Type B pancreatic cell (in vitro differentiated cells): ENCODE data around the gene TMEM97. TPM values are rescaled to one million over a fixed set of nuclear protein-coding genes. Genes with fewer than 3 reads are reported as not detected.

Experiments used
- DNase-seq: peaks from one replicate; pipeline ENCODE4 v3.0.0; 2021; ENCODE audit warnings: mixed read lengths; ENCODE audit not compliant: unreplicated experiment; ENCODE audit errors: extremely low spot score
- H3K27ac Mint-ChIP-seq: 2 replicates; pipeline ENCODE4 v1.8.0; 2021; ENCODE audit warnings: mild to moderate bottlenecking, mixed read lengths
- H3K27me3 Mint-ChIP-seq: 2 replicates; pipeline ENCODE4 v1.8.0; 2021; ENCODE audit warnings: mixed read lengths
- H3K36me3 Mint-ChIP-seq: 2 replicates; pipeline ENCODE4 v1.8.0; 2021; ENCODE audit warnings: mixed read lengths
- H3K4me1 Mint-ChIP-seq: one replicate; pipeline ENCODE4 v1.8.0; 2021; ENCODE audit warnings: mixed read lengths; ENCODE audit not compliant: unreplicated experiment
- H3K4me3 Mint-ChIP-seq: 2 replicates; pipeline ENCODE4 v1.8.0; 2021; ENCODE audit warnings: mild to moderate bottlenecking, mixed read lengths
- H3K9me3 Mint-ChIP-seq: 2 replicates; pipeline ENCODE4 v1.8.0; 2021; ENCODE audit warnings: mixed read lengths
- total RNA-seq: library from RNA; stranded (reverse); gene quantifications from 2 replicates; pipeline ENCODE4 v1.2.1, GENCODE V29; 2021; ENCODE audit warnings: low replicate concordance
- TF ChIP-seq, protein P1 (sequence below): fragments of 200-600 bp; sonication (generic); conservative IDR thresholded peaks from 2 replicates; pipeline ENCODE4 v1.5.0; 2021; ENCODE audit warnings: antibody characterized with exemption, mild to moderate bottlenecking

TMEM97 gene
- total RNA-seq, 1 donor from 2014 or later, result 99.9 TPM

DNA sequence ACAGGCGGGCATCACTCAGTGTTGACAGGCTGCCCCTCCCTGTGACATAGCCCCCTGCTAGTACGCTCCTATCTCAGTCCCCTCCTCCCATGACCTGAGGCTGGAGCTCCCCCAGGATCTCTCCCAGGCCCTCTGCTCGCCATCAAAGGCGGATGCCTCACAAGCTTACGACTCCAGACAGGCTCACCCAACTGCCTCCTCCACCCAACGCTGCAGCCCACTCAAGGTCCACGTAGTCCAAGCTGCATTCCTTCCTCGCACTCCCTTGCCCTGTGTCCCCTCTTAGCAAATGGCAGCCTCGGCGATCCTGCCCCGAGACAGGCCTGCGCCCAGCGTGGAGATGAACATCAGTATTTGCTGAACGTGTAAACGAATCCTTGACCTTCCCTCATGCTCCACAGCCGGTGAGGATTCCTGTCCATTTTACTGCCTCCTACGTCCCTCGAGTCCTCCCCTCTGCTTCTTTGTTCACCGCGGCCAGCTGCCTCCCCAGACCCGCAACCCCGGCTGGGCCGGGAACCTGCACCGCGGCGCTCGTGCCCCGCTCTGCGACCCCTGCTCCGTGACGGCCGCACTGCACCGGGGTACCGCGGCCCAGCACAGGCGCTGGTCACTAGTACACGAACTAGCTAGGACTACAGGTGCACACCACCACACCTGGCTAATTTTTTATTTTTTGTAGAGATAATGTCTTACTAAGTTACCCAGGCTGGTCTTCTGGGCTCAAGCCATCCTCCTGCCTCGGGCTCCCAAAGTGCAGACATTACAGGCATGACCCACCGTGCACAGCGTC lies 838 bp upstream of the TMEM97 start:
- Mint-ChIP-seq H3K36me3 (peaks cover 6% of the 10 kb centered on the region), H3K27ac (peak overlapping the region; percentile 75), H3K27me3 (no peaks in the 10 kb centered on the region), H3K9me3 (no peaks in the 10 kb centered on the region), H3K4me1 (peaks cover 36% of the 10 kb centered on the region), H3K4me3 (peak overlapping the region; percentile 97)
- DNase-seq, result no peak
- TF ChIP-seq, protein P1, sequence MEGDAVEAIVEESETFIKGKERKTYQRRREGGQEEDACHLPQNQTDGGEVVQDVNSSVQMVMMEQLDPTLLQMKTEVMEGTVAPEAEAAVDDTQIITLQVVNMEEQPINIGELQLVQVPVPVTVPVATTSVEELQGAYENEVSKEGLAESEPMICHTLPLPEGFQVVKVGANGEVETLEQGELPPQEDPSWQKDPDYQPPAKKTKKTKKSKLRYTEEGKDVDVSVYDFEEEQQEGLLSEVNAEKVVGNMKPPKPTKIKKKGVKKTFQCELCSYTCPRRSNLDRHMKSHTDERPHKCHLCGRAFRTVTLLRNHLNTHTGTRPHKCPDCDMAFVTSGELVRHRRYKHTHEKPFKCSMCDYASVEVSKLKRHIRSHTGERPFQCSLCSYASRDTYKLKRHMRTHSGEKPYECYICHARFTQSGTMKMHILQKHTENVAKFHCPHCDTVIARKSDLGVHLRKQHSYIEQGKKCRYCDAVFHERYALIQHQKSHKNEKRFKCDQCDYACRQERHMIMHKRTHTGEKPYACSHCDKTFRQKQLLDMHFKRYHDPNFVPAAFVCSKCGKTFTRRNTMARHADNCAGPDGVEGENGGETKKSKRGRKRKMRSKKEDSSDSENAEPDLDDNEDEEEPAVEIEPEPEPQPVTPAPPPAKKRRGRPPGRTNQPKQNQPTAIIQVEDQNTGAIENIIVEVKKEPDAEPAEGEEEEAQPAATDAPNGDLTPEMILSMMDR, result no peak

DNA sequence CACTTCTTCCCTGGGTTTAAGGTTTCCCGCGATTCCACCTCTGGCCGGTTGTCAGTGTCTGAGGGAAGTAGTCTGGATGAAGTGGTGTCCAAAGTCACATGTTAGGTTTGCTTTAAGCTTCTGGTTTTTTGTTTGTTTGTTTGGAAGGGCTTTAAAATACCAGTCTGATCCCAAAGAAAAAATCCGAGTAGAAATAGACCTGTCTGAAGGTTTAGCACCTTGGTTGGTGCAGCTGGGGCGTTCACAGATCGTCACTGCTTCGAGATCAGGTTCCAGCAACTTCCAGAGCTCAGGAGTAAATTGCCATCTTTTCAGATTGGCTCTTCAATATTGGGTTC lies 567 bp downstream of the TMEM97 start:
- H3K9me3 Mint-ChIP-seq, result no peaks in the 10 kb centered on the region
- no peak for DNase-seq
- H3K27ac Mint-ChIP-seq, result peak overlapping the region; percentile 75
- no peaks in the 10 kb centered on the region for H3K27me3 Mint-ChIP-seq
- TF ChIP-seq, protein P1, result peak; percentile 10
- peak overlapping the region; percentile 97 for H3K4me3 Mint-ChIP-seq
- peaks cover 6% of the 10 kb centered on the region for H3K36me3 Mint-ChIP-seq
- peaks cover 41% of the 10 kb centered on the region for H3K4me1 Mint-ChIP-seq

DNA sequence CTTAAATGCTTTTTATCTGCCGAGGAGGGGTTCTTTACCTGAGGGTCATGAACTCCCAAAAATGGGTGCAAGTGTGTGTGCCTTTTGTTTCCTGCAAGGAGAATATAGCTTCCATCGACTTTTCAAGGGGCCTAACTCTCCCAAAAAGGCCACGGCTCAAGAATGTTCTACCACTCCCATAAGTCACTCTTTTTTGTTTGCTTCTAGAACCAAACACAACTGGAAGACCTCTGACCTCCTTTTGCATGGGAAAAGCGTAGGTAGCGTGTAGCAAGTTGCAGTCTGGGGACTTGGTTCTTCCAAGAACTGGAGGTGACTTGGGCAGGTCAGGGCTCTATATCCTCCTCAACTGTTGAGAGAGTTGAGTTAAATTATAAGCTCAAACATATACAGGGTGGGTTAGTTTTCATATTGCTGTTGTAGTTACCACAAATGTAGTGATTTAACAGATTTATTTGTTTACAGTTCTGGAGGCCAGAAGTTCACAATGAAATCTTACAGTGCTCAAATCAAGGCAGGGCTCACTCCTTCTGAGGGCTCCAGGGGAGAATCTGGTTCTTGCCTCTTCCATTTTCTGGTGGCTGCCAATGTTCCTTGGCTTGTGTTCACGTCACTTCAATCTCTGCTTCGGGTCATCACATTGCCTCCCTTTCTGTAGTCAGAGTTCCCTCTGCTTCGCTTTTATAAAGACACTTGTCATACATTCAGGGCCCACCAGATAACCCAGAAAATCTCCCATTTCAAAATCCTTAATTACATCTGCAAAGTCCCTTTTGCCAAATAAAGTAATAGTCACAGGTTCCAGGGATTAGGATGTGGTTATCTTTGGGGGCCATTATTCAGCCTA lies 1.4 kb downstream of the TMEM97 start:
- Mint-ChIP-seq H3K27me3 (no peaks in the 10 kb centered on the region), H3K36me3 (peaks cover 8% of the 10 kb centered on the region), H3K9me3 (no peaks in the 10 kb centered on the region), H3K27ac (peak overlapping the region; percentile 75), H3K4me1 (peaks cover 50% of the 10 kb centered on the region), H3K4me3 (peak overlapping the region; percentile 97)
- TF ChIP-seq, protein P1, result no peak
- no peak for DNase-seq

DNA sequence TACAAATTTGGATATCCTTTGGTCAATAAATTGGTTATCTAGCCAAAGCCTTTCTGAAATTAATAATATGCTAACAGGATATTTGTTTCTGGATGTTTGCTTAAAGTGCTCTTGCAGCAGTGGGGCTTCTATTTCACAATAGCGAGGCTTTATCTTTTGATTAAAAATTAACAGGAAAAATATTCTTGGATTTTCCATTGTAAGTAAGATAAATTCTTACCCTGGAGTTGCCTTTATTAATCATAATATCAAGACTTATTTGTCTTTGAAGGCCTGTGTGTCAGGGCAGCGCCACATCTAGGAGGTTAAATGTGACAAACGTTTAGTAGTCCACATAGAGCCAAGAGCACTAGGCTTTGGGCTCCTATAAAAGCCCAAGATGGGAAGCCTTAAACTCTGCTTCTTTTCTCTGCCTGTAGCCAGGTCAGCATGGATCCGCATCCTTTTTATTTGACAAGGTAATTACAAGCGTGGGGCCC lies 5.3 kb downstream of the TMEM97 start:
- H3K36me3 Mint-ChIP-seq, result peaks cover 24% of the 10 kb centered on the region
- no peaks in the 10 kb centered on the region for H3K9me3 Mint-ChIP-seq
- H3K27ac Mint-ChIP-seq, result no peak overlapping the region
- DNase-seq, result peak; percentile 24
- H3K4me1 Mint-ChIP-seq, result peaks cover 48% of the 10 kb centered on the region
- no peaks in the 10 kb centered on the region for H3K27me3 Mint-ChIP-seq
- TF ChIP-seq, protein P1, result no peak
- peak overlapping the region; percentile 28 for H3K4me3 Mint-ChIP-seq

DNA sequence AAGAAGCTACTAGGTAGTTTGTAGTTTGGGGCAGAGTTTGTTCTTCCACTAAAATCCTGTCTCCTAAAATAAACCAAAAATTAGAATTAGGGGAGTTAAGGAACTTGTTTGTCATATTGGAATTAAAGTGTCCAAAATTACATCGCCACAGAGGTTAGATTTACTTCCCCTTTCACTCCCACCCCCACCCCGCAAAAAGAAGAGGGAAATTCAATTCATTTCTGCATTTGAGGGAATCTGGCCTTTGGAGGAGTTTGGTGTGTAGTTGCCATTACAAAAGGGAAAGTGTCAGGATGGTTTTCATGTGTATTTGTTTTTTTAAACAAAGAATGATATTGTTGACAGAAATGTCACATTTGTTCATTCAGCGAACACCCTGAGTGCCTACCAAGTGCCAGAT lies 5.8 kb downstream of the TMEM97 start:
- H3K4me3 Mint-ChIP-seq, result peak overlapping the region; percentile 45
- peaks cover 24% of the 10 kb centered on the region for H3K36me3 Mint-ChIP-seq
- no peaks in the 10 kb centered on the region for H3K9me3 Mint-ChIP-seq
- peak overlapping the region; percentile 63 for H3K27ac Mint-ChIP-seq
- H3K27me3 Mint-ChIP-seq, result no peaks in the 10 kb centered on the region
- TF ChIP-seq, protein P1, result no peak
- DNase-seq, result no peak
- peaks cover 48% of the 10 kb centered on the region for H3K4me1 Mint-ChIP-seq
